ENCODE measurements around the gene MRPL24. TPM values are rescaled to one million over a fixed set of nuclear protein-coding genes. Genes with fewer than 3 reads are reported as not detected.

The MRPL24 gene
- total RNA-seq, 1 experiment from 2014 or later = 85.3 TPM

- Histone ChIP-seq H4K20me1 (ENCODE audit: insufficient read depth) (peaks cover 60% of the 10 kb centered on the region), H3K4me1 (replicated peaks; ENCODE audit: insufficient read depth) (peaks cover 8% of the 10 kb centered on the region), H2AFZ (no peak overlapping the region), H3F3A (ENCODE audit: insufficient read depth, low read depth) (peaks cover 20% of the 10 kb centered on the region; the same call in 1 of the 2 replicates), H3K9me3 (ENCODE audit: insufficient read depth, low read depth) (no peaks in the 10 kb centered on the region), H3K27me3 (ENCODE audit: insufficient read depth, low read depth) (no peaks in the 10 kb centered on the region), H3K27ac (no peak overlapping the region), H3K36me3 (ENCODE audit: low read depth) (peaks cover 20% of the 10 kb centered on the region; the same call in 1 of the 2 replicates), H3K79me2 (ENCODE audit: low read depth) (peaks cover 94% of the 10 kb centered on the region), H3K9me2 (ENCODE audit: insufficient read depth) (no peaks in the 10 kb centered on the region), H3K4me2 (no peak overlapping the region), H3K4me3 (no peak overlapping the region)
- intact Hi-C loops (cut with micrococcal nuclease; ENCODE audit: unreplicated experiment) = no loop called here
- DNase-seq = no peak
- TF ChIP-seq EZH2 (IDR thresholded peaks at IDR 0.05; ENCODE audit: low read depth) = no peak
- no peak; the same call in 1 of the 2 replicates for TF ChIP-seq CTCF (conservative IDR thresholded peaks at IDR 0.05)
- POLR2A ChIA-PET (ENCODE audit: unreplicated experiment) = no interaction called here
- no TSS peak for BruUV-seq (replicated peaks)
- CTCF ChIA-PET = interaction anchor here (0.6 kb wide), 1 partner anchor 54 kb away, joined by 3 read pairs; no protein-coding TSS in a partner anchor
Observed at GRCh38 chr1:156773607-156774006, 32.7 kb upstream of the MRPL24 start.

- CTCF ChIA-PET = interaction anchor here (0.5 to 0.6 kb wide), 2 partner anchors 44 to 54 kb away, joined by 3 read pairs; no protein-coding TSS in a partner anchor
- Histone ChIP-seq H3K27me3 (ENCODE audit: insufficient read depth, low read depth) (no peaks in the 10 kb centered on the region), H3K27ac (no peak overlapping the region), H3F3A (ENCODE audit: insufficient read depth, low read depth) (peaks cover 17% of the 10 kb centered on the region; the same call in 1 of the 2 replicates), H4K20me1 (ENCODE audit: insufficient read depth) (peaks cover 57% of the 10 kb centered on the region), H3K36me3 (ENCODE audit: low read depth) (peaks cover 20% of the 10 kb centered on the region; the same call in 1 of the 2 replicates), H3K4me3 (no peak overlapping the region), H3K79me2 (ENCODE audit: low read depth) (peaks cover 94% of the 10 kb centered on the region), H2AFZ (no peak overlapping the region), H3K4me2 (no peak overlapping the region), H3K9me2 (ENCODE audit: insufficient read depth) (no peaks in the 10 kb centered on the region), H3K9me3 (ENCODE audit: insufficient read depth, low read depth) (no peaks in the 10 kb centered on the region), H3K4me1 (replicated peaks; ENCODE audit: insufficient read depth) (peaks cover 9% of the 10 kb centered on the region)
- POLR2A ChIA-PET (ENCODE audit: unreplicated experiment) = interaction anchor here (0.7 kb wide), 1 partner anchor 42 kb away, joined by 8 read pairs; no protein-coding TSS in a partner anchor
- no peak for DNase-seq
- intact Hi-C loops (cut with micrococcal nuclease; ENCODE audit: unreplicated experiment) = no loop called here
- no TSS peak for BruUV-seq (replicated peaks)
- TF ChIP-seq CTCF (conservative IDR thresholded peaks at IDR 0.05) (no peak), EZH2 (IDR thresholded peaks at IDR 0.05; ENCODE audit: low read depth) (no peak)
Observed at GRCh38 chr1:156772728-156773497, 32.0 kb upstream of the MRPL24 start.

GRCh38 chr1:156772222-156772621, 31.3 kb upstream of the MRPL24 start:
- Histone ChIP-seq H3K4me1 (replicated peaks; ENCODE audit: insufficient read depth) (peaks cover 9% of the 10 kb centered on the region), H3K4me2 (no peak overlapping the region), H2AFZ (no peak overlapping the region), H3K27ac (no peak overlapping the region), H3K4me3 (no peak overlapping the region), H4K20me1 (ENCODE audit: insufficient read depth) (peaks cover 50% of the 10 kb centered on the region), H3K9me2 (ENCODE audit: insufficient read depth) (no peaks in the 10 kb centered on the region), H3F3A (ENCODE audit: insufficient read depth, low read depth) (peaks cover 10% of the 10 kb centered on the region; the same call in 1 of the 2 replicates), H3K9me3 (ENCODE audit: insufficient read depth, low read depth) (no peaks in the 10 kb centered on the region), H3K36me3 (ENCODE audit: low read depth) (peaks cover 20% of the 10 kb centered on the region; the same call in 1 of the 2 replicates), H3K79me2 (ENCODE audit: low read depth) (peaks cover 94% of the 10 kb centered on the region), H3K27me3 (ENCODE audit: insufficient read depth, low read depth) (no peaks in the 10 kb centered on the region)
- TF ChIP-seq CTCF (conservative IDR thresholded peaks at IDR 0.05) (no peak), EZH2 (IDR thresholded peaks at IDR 0.05; ENCODE audit: low read depth) (no peak)
- DNase-seq = no peak
- ChIA-PET POLR2A (ENCODE audit: unreplicated experiment) (interaction anchor here (0.7 kb wide), 1 partner anchor 42 kb away, joined by 8 read pairs; no protein-coding TSS in a partner anchor), CTCF (no interaction called here)
- no TSS peak for BruUV-seq (replicated peaks)
- intact Hi-C loops (cut with micrococcal nuclease; ENCODE audit: unreplicated experiment) = no loop called here

All from PC-9 (cell line).